Vagina (tissue), 2 donors: ENCODE data around the gene MMP19. TPM values are rescaled to one million over a fixed set of nuclear protein-coding genes. Genes with fewer than 3 reads are reported as not detected.

Experiments
- DNase-seq, 2 donors: peaks; one replicate each; pipeline ENCODE4 v3.0.0-alpha.2; 2017; ENCODE audit errors: extremely low spot score in 2 of 2
- H3K27ac ChIP-seq: fragments of 200-600 bp; sonication (generic); one replicate; pipeline ENCODE4 v1.5.1; 2019
- H3K27me3 ChIP-seq: fragments of 200-600 bp; sonication (generic); one replicate; pipeline ENCODE4 v1.5.1; 2019
- H3K36me3 ChIP-seq, 2 donors: fragments of 200-600 bp; sonication (generic); one replicate each; pipeline ENCODE4 v1.5.1; 2017 to 2019
- H3K4me1 ChIP-seq: fragments of 200-600 bp; sonication (generic); one replicate; pipeline ENCODE4 v1.5.1; 2019
- H3K4me3 ChIP-seq, 2 donors: fragments of 200-600 bp; sonication (generic); 1 replicate in 1 of 2; 2 replicates in 1 of 2; pipeline ENCODE4 v1.5.1; 2016 to 2019
- H3K9me3 ChIP-seq: fragments of 200-600 bp; sonication (generic); one replicate; pipeline ENCODE4 v1.5.1; 2019
- CTCF ChIP-seq, 3 experiments: fragments of 450-650 bp in 2 of 3; fragments of 200-600 bp in 1 of 3; sonication (generic) in 1 of 3; IDR thresholded peaks; one replicate each; pipeline ENCODE4 v1.5.1; 2017 to 2019; ENCODE audit warnings: antibody characterized with exemption in 3 of 3, mild to moderate bottlenecking in 2 of 3, moderate library complexity in 2 of 3
- POLR2A ChIP-seq, 2 donors: fragments of 450-650 bp; IDR thresholded peaks; one replicate each; pipeline ENCODE4 v1.6.1; 2017; ENCODE audit warnings: antibody characterized with exemption in 2 of 2, mild to moderate bottlenecking in 2 of 2, moderate library complexity in 2 of 2
- POLR2AphosphoS5 ChIP-seq, 2 donors: sonication (generic); formaldehyde crosslinking; IDR thresholded peaks; one replicate each; pipeline ENCODE4 v1.9.0; 2017; ENCODE audit warnings: antibody characterized with exemption in 2 of 2, mild to moderate bottlenecking in 2 of 2, low read depth in 1 of 2; ENCODE audit not compliant: insufficient read depth in 1 of 2
- intact Hi-C: fragments of 100-400 bp; cut with DNase I; formaldehyde crosslinking; loops from one replicate; pipeline ENCODE4 v1.15.1; 2023
- total RNA-seq: library from RNA; depleted of rRNA; stranded (reverse); fragments of >200 nt; gene quantifications from one replicate; pipeline ENCODE4 v1.2.3, GENCODE V29; 2016

The MMP19 gene
- total RNA-seq, 1 donor from 2014 or later = 21.6 TPM

- Histone ChIP-seq H3K4me1 (no peaks in the 10 kb centered on the region), H3K27me3 (no peaks in the 10 kb centered on the region), H3K27ac (no peak overlapping the region), H3K9me3 (no peaks in the 10 kb centered on the region), H3K36me3 (no peaks in the 10 kb centered on the region), H3K4me3 (no peak overlapping the region)
- DNase-seq = no peak
- no peak for TF ChIP-seq POLR2A (IDR thresholded peaks at IDR 0.05)
- no peak for TF ChIP-seq CTCF (IDR thresholded peaks at IDR 0.05)
- TF ChIP-seq POLR2AphosphoS5 (IDR thresholded peaks at IDR 0.05; ENCODE audit: insufficient read depth in 1 of 2, low read depth in 1 of 2) = no peak
- intact Hi-C loops = no loop called here
These were observed 19.1 kb upstream of the MMP19 start for GRCh38 chr12:55861871-55862270.

GRCh38 chr12:55861396-55861795 is 18.7 kb upstream of the MMP19 start:
- H3K27me3 ChIP-seq = no peaks in the 10 kb centered on the region
- intact Hi-C loops = no loop called here
- H3K4me3 ChIP-seq = no peak overlapping the region
- H3K27ac ChIP-seq = no peak overlapping the region
- TF ChIP-seq CTCF (IDR thresholded peaks at IDR 0.05) = no peak
- no peak for TF ChIP-seq POLR2AphosphoS5 (IDR thresholded peaks at IDR 0.05; ENCODE audit: insufficient read depth in 1 of 2, low read depth in 1 of 2)
- no peaks in the 10 kb centered on the region for H3K9me3 ChIP-seq
- no peaks in the 10 kb centered on the region for H3K36me3 ChIP-seq
- DNase-seq = no peak
- H3K4me1 ChIP-seq = no peaks in the 10 kb centered on the region

- no peak for DNase-seq
- peaks cover 11% of the 10 kb centered on the region for H3K4me1 ChIP-seq
- no peak overlapping the region for H3K4me3 ChIP-seq
- H3K27me3 ChIP-seq = no peaks in the 10 kb centered on the region
- no peaks in the 10 kb centered on the region for H3K9me3 ChIP-seq
- intact Hi-C loops = no loop called here
- TF ChIP-seq POLR2A (IDR thresholded peaks at IDR 0.05) (no peak), CTCF (IDR thresholded peaks at IDR 0.05) (no peak), POLR2AphosphoS5 (IDR thresholded peaks at IDR 0.05; ENCODE audit: insufficient read depth in 1 of 2, low read depth in 1 of 2) (no peak)
- H3K36me3 ChIP-seq = no peaks in the 10 kb centered on the region
- no peak overlapping the region for H3K27ac ChIP-seq
These were observed 10.0 kb upstream of the MMP19 start for GRCh38 chr12:55852740-55853139.

- Histone ChIP-seq H3K36me3 (no peaks in the 10 kb centered on the region), H3K9me3 (no peaks in the 10 kb centered on the region), H3K4me3 (no peak overlapping the region), H3K27me3 (no peaks in the 10 kb centered on the region), H3K4me1 (peaks cover 15% of the 10 kb centered on the region), H3K27ac (no peak overlapping the region)
- intact Hi-C loops = no loop called here
- no peak for DNase-seq
- TF ChIP-seq POLR2A (IDR thresholded peaks at IDR 0.05) (no peak), CTCF (IDR thresholded peaks at IDR 0.05) (no peak), POLR2AphosphoS5 (IDR thresholded peaks at IDR 0.05; ENCODE audit: insufficient read depth in 1 of 2, low read depth in 1 of 2) (no peak)
These were observed 8.2 kb upstream of the MMP19 start for GRCh38 chr12:55850893-55851292.

GRCh38 chr12:55850401-55850800 is 7.7 kb upstream of the MMP19 start:
- no peak overlapping the region for H3K4me3 ChIP-seq
- TF ChIP-seq POLR2AphosphoS5 (IDR thresholded peaks at IDR 0.05; ENCODE audit: insufficient read depth in 1 of 2, low read depth in 1 of 2) (no peak), CTCF (IDR thresholded peaks at IDR 0.05) (no peak), POLR2A (IDR thresholded peaks at IDR 0.05) (no peak)
- no peaks in the 10 kb centered on the region for H3K9me3 ChIP-seq
- no peaks in the 10 kb centered on the region for H3K36me3 ChIP-seq
- H3K4me1 ChIP-seq = peaks cover 15% of the 10 kb centered on the region
- H3K27me3 ChIP-seq = no peaks in the 10 kb centered on the region
- H3K27ac ChIP-seq = no peak overlapping the region
- intact Hi-C loops = no loop called here
- no peak for DNase-seq
